GM18505 (cell line): ENCODE data around the gene TRIM46.

Source experiments
- ATAC-seq: cut with Tn5 transposase; IDR thresholded peaks from one replicate; pipeline ENCODE4 v1.9.1; 2021; ENCODE audit not compliant: unreplicated experiment
- POLR2A ChIP-seq: IDR thresholded peaks from 4 replicates; pipeline ENCODE4 v1.6.1; 2011; ENCODE audit warnings: borderline replicate concordance; ENCODE audit not compliant: insufficient read depth, insufficient read length; ENCODE audit errors: extremely low read depth

TRIM46 gene

GRCh38 chr1:155171836-155172731 lies 1.6 kb upstream of the TRIM46 start:
- no peak for ATAC-seq
- no peak for TF ChIP-seq POLR2A

GRCh38 chr1:155172732-155173477 lies 744 bp upstream of the TRIM46 start, which contains the start of gene KRTCAP2:
Gene KRTCAP2, minus strand, starts transcription at chr1:155173304. Its CDS starts 80 bp downstream, at chr1:155173224.
- ATAC-seq, result peak; percentile 74
- peak; percentile 97 for TF ChIP-seq POLR2A

DNA sequence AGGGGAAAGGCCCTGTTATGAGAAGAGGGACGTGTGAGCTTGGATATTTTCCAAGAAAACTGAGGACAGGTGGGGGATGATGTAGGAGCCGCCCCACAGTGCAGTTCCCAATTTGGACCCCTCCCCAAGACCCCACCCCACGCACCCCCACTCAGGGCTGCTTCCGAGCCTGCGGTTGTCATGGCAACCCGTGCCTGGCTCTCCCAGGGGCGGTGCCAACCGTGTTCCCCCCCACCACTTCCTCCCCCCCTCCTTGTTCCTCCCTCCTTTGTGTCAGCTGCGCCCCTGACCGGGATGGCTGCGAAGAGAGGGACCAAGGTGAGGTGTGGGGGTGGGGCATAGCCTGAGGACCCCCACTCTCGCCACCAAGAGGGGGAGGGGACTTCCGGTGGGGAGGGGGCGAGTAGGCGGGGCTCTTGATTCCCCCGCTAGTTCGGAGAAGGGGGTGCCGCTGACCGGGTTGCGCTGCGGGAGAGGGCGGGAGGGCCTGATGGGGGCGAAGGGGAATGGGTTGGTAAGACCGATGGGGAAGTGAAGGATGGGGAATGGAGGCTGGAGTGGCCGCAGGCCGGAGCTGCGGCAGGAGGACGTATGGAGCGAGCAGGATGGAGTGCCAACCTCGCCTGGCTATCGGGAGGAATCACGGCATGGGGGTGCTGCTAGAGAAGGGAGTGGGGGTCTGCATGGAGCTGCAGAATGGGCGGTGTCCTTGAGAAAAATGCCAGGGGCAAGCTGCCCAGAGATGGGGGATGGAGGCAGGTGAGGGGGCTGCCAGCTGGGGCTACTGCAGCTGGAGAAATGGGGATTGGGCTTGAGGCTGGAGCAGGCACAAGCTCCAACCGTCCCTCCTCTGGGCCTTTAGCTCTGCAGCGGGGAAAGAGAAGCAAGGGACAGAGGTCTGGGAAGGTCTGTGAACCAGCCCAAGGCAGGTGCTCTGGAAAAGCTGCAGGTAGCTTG lies 953 bp downstream of the TRIM46 start:
- ATAC-seq, result no peak
- TF ChIP-seq POLR2A, result no peak

- no peak for ATAC-seq
- TF ChIP-seq POLR2A, result no peak
Observed at GRCh38 chr1:155175281-155175926, 1.8 kb downstream of the TRIM46 start.

DNA sequence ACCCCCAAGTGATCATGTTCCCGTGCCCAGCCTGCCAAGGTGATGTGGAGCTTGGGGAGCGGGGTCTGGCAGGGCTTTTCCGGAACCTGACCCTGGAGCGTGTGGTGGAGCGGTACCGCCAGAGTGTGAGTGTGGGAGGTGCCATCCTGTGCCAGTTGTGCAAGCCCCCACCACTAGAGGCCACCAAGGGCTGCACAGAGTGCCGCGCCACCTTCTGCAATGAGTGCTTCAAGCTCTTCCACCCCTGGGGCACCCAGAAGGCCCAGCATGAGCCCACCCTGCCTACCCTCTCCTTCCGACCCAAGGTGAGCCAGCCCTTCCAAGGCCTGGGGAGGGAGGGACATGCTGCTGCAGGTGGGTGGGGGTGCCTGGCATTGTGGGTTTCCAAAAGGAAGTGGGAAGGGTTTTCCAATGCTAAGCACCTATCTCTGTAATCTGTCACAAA lies 2.3 kb downstream of the TRIM46 start:
- TF ChIP-seq POLR2A, result no peak
- ATAC-seq, result no peak

DNA sequence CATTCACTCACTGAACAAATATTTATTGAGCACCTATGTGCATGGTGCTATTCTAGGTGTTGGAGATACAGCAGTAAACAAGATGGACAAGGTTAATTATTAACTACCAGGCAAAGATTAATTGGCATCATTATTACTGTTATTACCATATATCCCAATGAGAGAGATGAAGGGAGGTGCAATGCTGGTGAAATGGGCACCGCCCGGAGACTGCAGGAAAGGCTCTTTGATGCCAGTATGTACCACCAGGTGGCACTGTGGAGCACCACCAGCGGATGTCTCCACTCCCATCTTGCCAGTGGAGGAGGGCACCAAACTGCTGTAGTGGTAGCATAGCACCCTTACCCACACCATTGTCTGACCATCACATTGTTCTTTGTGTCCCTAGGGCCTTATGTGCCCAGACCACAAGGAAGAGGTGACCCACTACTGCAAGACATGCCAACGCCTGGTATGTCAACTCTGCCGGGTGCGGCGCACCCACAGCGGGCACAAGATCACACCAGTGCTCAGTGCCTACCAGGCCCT lies 3.0 kb downstream of the TRIM46 start:
- ATAC-seq, result no peak
- TF ChIP-seq POLR2A, result no peak

DNA sequence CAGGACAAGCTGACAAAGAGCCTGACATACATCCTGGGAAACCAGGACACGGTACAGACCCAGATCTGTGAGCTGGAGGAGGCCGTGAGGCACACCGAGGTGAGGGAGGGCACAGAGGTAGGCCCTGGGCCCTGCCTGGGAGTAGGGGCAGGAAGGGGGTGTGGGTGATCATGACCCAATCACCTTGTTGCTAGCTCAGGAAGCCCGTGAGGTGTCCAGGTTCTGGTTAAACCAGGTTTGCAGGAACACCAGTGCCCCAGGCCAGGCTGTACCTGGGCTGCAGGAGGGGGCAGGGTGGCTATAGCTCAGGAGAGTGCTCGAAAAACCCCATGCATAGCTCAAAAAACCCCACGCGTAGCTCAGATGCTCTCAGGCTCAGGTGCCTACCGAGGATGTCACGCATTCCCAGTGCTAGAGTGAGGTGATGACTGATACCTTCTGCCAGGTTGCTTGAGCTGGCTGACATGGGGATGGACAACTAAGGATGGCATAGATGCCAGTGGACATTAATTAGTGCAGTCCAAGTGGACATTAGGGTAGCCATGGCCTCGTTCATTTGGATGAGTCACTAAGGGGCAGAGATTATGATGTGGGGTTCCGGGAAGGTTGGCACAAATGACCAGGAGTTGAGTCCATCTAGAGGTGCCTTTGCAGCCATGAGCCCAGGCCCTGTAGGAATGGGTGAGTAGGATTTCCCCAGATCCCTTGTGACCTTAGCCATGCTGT lies 3.7 kb downstream of the TRIM46 start:
- ATAC-seq, result no peak
- TF ChIP-seq POLR2A, result no peak

- no peak for TF ChIP-seq POLR2A
- no peak for ATAC-seq
Observed at GRCh38 chr1:155177918-155178281, 4.3 kb downstream of the TRIM46 start.

- no peak for TF ChIP-seq POLR2A
- ATAC-seq, result no peak
Observed at GRCh38 chr1:155178441-155179111, 4.9 kb downstream of the TRIM46 start.

- TF ChIP-seq POLR2A, result no peak
- no peak for ATAC-seq
Observed at GRCh38 chr1:155179112-155180031, 5.7 kb downstream of the TRIM46 start.

DNA sequence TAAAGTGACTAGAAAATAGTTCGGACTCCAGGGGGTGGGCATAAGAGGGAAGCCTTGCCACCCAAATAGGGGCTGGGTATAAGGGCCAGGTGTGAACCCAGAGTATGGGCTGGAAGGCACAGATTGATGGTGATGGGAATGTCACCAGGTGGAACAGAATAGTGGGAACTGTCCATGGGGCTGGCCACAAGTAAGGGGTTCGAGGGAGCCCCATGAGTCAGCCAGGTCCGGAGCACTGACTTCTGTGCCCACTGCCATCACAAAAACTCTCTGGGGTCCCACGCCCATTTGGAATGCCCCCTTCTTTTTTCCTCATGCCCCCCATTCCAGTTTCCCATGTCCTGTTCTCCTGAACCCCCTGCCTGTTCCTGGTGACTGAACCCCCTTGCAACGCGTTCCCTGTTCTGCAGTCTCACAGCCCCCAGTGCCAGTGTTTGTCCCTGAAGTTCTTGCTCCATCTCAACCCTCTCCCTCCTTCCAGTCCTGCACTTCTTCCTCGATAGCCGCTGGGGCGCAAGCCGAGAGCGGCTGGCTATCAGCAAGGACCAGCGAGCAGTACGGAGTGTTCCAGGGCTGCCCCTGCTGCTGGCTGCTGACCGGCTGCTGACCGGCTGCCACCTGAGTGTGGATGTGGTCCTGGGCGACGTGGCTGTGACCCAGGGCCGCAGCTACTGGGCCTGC lies 7.9 kb downstream of the TRIM46 start:
- no peak for TF ChIP-seq POLR2A
- ATAC-seq, result no peak
